HEK293 (cell line): Measurements from ENCODE around the gene ABHD17C.

Source experiments
- CTCF ChIA-PET: fragments of 350-600 bp; formaldehyde crosslinking; extraction: SDS; loops from one replicate; lab custom pipeline; 2021; ENCODE audit warnings: antibody characterized with exemption; lab: Yijun Ruan, JAX
- POLR2A ChIA-PET: fragments of 300-600 bp; formaldehyde crosslinking; extraction: SDS; loops from one replicate; lab custom pipeline; 2020; ENCODE audit warnings: antibody characterized with exemption, inconsistent platforms; lab: Yijun Ruan, JAX
- H3K27ac ChIP-seq: fragments of 200-500 bp; sonication (Bioruptor generic); 2 replicates; pipeline ENCODE4 v1.5.1; 2014; ENCODE audit warnings: low read depth, low read length, control low read depth, inconsistent platforms; ENCODE audit errors: extremely low read depth
- H3K36me3 ChIP-seq, 2 experiments: fragments of 200-500 bp in 1 of 2; sonication (Bioruptor generic) in 1 of 2; 1 replicate in 1 of 2; 2 replicates in 1 of 2; pipeline ENCODE4 v1.5.1; 2014 to 2017; ENCODE audit warnings: inconsistent platforms in 2 of 2, low read length in 2 of 2; ENCODE audit not compliant: control insufficient read depth in 2 of 2, insufficient read depth in 1 of 2
- H3K4me1 ChIP-seq: fragments of 200-500 bp; sonication (Bioruptor generic); 2 replicates; pipeline ENCODE4 v1.5.1; 2014; ENCODE audit warnings: mild to moderate bottlenecking, low read length, inconsistent platforms; ENCODE audit not compliant: control insufficient read depth, insufficient read depth
- H3K4me3 ChIP-seq: 2 replicates; pipeline ENCODE4 v1.5.1; 2011; ENCODE audit warnings: low read depth, mild to moderate bottlenecking, control low read depth, low read length, moderate library complexity
- H3K9me3 ChIP-seq: fragments of 200-500 bp; sonication (Bioruptor generic); 2 replicates; pipeline ENCODE4 v1.5.1; 2014; ENCODE audit warnings: low read depth, low read length, inconsistent platforms; ENCODE audit not compliant: control insufficient read depth, insufficient read depth
- ATF2 ChIP-seq: fragments of 450-650 bp; formaldehyde crosslinking; IDR thresholded peaks from 2 replicates; pipeline ENCODE4 v1.5.1; 2016; ENCODE audit warnings: missing biosample characterization, missing genetic modification characterization, low read depth
- GFI1B ChIP-seq: fragments of 450-650 bp; formaldehyde crosslinking; IDR thresholded peaks from 2 replicates; pipeline ENCODE4 v1.5.1; 2016; ENCODE audit warnings: missing biosample characterization, missing genetic modification characterization
- GLIS1 ChIP-seq: fragments of 450-650 bp; formaldehyde crosslinking; IDR thresholded peaks from 2 replicates; pipeline ENCODE4 v1.5.1; 2016; ENCODE audit warnings: missing biosample characterization, missing genetic modification characterization
- GLIS2 ChIP-seq: fragments of 450-650 bp; formaldehyde crosslinking; IDR thresholded peaks from 2 replicates; pipeline ENCODE4 v1.5.1; 2016; ENCODE audit warnings: missing biosample characterization, missing genetic modification characterization
- HOXC10 ChIP-seq: sonication (generic); formaldehyde crosslinking; IDR thresholded peaks from 2 replicates; pipeline ENCODE4 v1.8.1; 2023; ENCODE audit warnings: mild to moderate bottlenecking, missing genetic modification reagents
- IKZF3 ChIP-seq: fragments of 450-650 bp; IDR thresholded peaks from 2 replicates; pipeline ENCODE4 v1.5.0; 2018; ENCODE audit warnings: missing biosample characterization, mild to moderate bottlenecking, missing genetic modification characterization, moderate library complexity
- KLF17 ChIP-seq: fragments of 450-650 bp; formaldehyde crosslinking; IDR thresholded peaks from 2 replicates; pipeline ENCODE4 v1.5.1; 2016; ENCODE audit warnings: missing biosample characterization, missing genetic modification characterization
- MEIS1 ChIP-seq: sonication (generic); formaldehyde crosslinking; IDR thresholded peaks from 2 replicates; pipeline ENCODE4 v1.8.1; 2022; ENCODE audit warnings: missing genetic modification reagents, mild to moderate bottlenecking, borderline replicate concordance
- PBX3 ChIP-seq: sonication (generic); formaldehyde crosslinking; IDR thresholded peaks from 2 replicates; pipeline ENCODE4 v1.8.1; 2022; ENCODE audit warnings: mild to moderate bottlenecking, moderate library complexity, missing genetic modification reagents
- SCRT1 ChIP-seq: fragments of 450-650 bp; formaldehyde crosslinking; IDR thresholded peaks from 2 replicates; pipeline ENCODE4 v1.5.1; 2016; ENCODE audit warnings: missing biosample characterization, missing genetic modification characterization, borderline replicate concordance
- SCRT2 ChIP-seq: fragments of 450-650 bp; formaldehyde crosslinking; IDR thresholded peaks from 2 replicates; pipeline ENCODE4 v1.5.1; 2016; ENCODE audit warnings: missing biosample characterization, missing genetic modification characterization
- WT1 ChIP-seq: fragments of 450-650 bp; formaldehyde crosslinking; IDR thresholded peaks from 2 replicates; pipeline ENCODE4 v1.5.1; 2016; ENCODE audit warnings: missing biosample characterization, missing genetic modification characterization
- ZBTB1 ChIP-seq: fragments of 450-650 bp; formaldehyde crosslinking; IDR thresholded peaks from 2 replicates; pipeline ENCODE4 v1.5.1; 2016; ENCODE audit warnings: missing biosample characterization, missing genetic modification characterization
- ZBTB6 ChIP-seq: fragments of 450-650 bp; formaldehyde crosslinking; IDR thresholded peaks from 2 replicates; pipeline ENCODE4 v1.5.1; 2017; ENCODE audit warnings: missing biosample characterization, missing genetic modification characterization
- ZBTB8A ChIP-seq: fragments of 450-650 bp; formaldehyde crosslinking; IDR thresholded peaks from 2 replicates; pipeline ENCODE4 v1.5.1; 2016; ENCODE audit warnings: missing biosample characterization, missing genetic modification characterization
- ZNF248 ChIP-seq: fragments of 450-650 bp; formaldehyde crosslinking; IDR thresholded peaks from 2 replicates; pipeline ENCODE4 v1.5.1; 2017; ENCODE audit warnings: missing biosample characterization, missing genetic modification characterization
- ZNF302 ChIP-seq: fragments of 450-650 bp; formaldehyde crosslinking; IDR thresholded peaks from 2 replicates; pipeline ENCODE4 v1.5.1; 2016; ENCODE audit warnings: missing biosample characterization, missing genetic modification characterization, low read depth
- ZNF324 ChIP-seq: fragments of 450-650 bp; formaldehyde crosslinking; IDR thresholded peaks from 2 replicates; pipeline ENCODE4 v1.5.1; 2016; ENCODE audit warnings: missing biosample characterization, missing genetic modification characterization
- ZNF335 ChIP-seq: fragments of 450-650 bp; formaldehyde crosslinking; conservative IDR thresholded peaks from 2 replicates; pipeline ENCODE4 v1.5.1; 2016; ENCODE audit warnings: missing biosample characterization, missing genetic modification characterization
- ZNF341 ChIP-seq: fragments of 450-650 bp; formaldehyde crosslinking; IDR thresholded peaks from 2 replicates; pipeline ENCODE4; 2016; ENCODE audit warnings: low read depth, missing biosample characterization, missing genetic modification characterization
- ZNF423 ChIP-seq: fragments of 450-650 bp; formaldehyde crosslinking; IDR thresholded peaks from 2 replicates; pipeline ENCODE4 v1.5.1; 2016; ENCODE audit warnings: missing biosample characterization, missing genetic modification characterization
- ZNF501 ChIP-seq: fragments of 450-650 bp; formaldehyde crosslinking; IDR thresholded peaks from 2 replicates; pipeline ENCODE4 v1.5.1; 2016; ENCODE audit warnings: missing biosample characterization, missing genetic modification characterization
- ZNF600 ChIP-seq: fragments of 450-650 bp; formaldehyde crosslinking; IDR thresholded peaks from 2 replicates; pipeline ENCODE4 v1.5.1; 2016; ENCODE audit warnings: missing biosample characterization, missing genetic modification characterization
- ZNF704 ChIP-seq: fragments of 450-650 bp; formaldehyde crosslinking; IDR thresholded peaks from 2 replicates; pipeline ENCODE4 v1.5.1; 2016; ENCODE audit warnings: missing biosample characterization, missing genetic modification characterization
- ZSCAN18 ChIP-seq: fragments of 450-650 bp; formaldehyde crosslinking; IDR thresholded peaks from 2 replicates; pipeline ENCODE4 v1.5.1; 2016; ENCODE audit warnings: missing biosample characterization, missing genetic modification characterization
- ZSCAN5A ChIP-seq: fragments of 450-650 bp; formaldehyde crosslinking; IDR thresholded peaks from 2 replicates; pipeline ENCODE4 v1.5.1; 2016; ENCODE audit warnings: missing biosample characterization, missing genetic modification characterization

Gene ABHD17C

GRCh38 chr15:80778964-80779657 lies 84.0 kb downstream of the ABHD17C start, which contains the start of gene CEMIP (continued):
- TF ChIP-seq GLIS1 = peak; percentile 84
- TF ChIP-seq HOXC10 = no peak
- no peak for TF ChIP-seq ZNF501 (tag by site-specific recombination)
- TF ChIP-seq ZBTB8A (tag by site-specific recombination) = peak; percentile 87
- TF ChIP-seq WT1 (tag by site-specific recombination) = peak; percentile 19; the same call in 1 of the 2 replicates
- 0 out of 2 replicates have a peak, but pooled peaks have one; percentile 1 for TF ChIP-seq ZNF335 (tag by site-specific recombination)
- TF ChIP-seq ZNF704 (tag by site-specific recombination) = no peak
- TF ChIP-seq PBX3 (CRISPR knock-in tag) = no peak; the same call in 1 of the 2 replicates
- peak; percentile 70 for TF ChIP-seq KLF17 (tag by site-specific recombination)
- no peak for TF ChIP-seq ATF2 (tag by site-specific recombination)

GRCh38 chr15:80779658-80780415 lies 84.7 kb downstream of the ABHD17C start:
- CTCF ChIA-PET = interaction anchor here (0.5 to 6.6 kb wide), 82 partner anchors 7 to 984 kb away, joined by 3 to 203 read pairs (median 4); no protein-coding TSS in a partner anchor
- no peak overlapping the region for H3K27ac ChIP-seq
- H3K4me3 ChIP-seq = peak overlapping the region; percentile 51
- H3K36me3 ChIP-seq = no peaks in the 10 kb centered on the region
- H3K9me3 ChIP-seq = no peaks in the 10 kb centered on the region
- POLR2A ChIA-PET = interaction anchor here (0.5 to 2.1 kb wide), 6 partner anchors 175 to 509 kb away, joined by 3 to 8 read pairs (median 4); no protein-coding TSS in a partner anchor
- H3K4me1 ChIP-seq = peaks cover 15% of the 10 kb centered on the region
- TF ChIP-seq IKZF3 (tag by site-specific recombination) (peak; percentile 77), MEIS1 (peak; percentile 58; the same call in 1 of the 2 replicates), ZNF248 (tag by site-specific recombination) (no peak), ZBTB1 (tag by site-specific recombination) (no peak), ZSCAN18 (no peak), ZNF341 (peak; percentile 85), SCRT1 (tag by site-specific recombination) (peak; percentile 98), SCRT2 (tag by site-specific recombination) (peak; percentile 100), GFI1B (tag by site-specific recombination) (no peak), ZBTB6 (tag by site-specific recombination) (no peak), ZNF423 (tag by site-specific recombination) (0 out of 2 replicates have a peak, but pooled peaks have one; percentile 27), ZNF302 (tag by site-specific recombination) (no peak), GLIS2 (tag by site-specific recombination) (peak; percentile 61; the same call in 1 of the 2 replicates), ZSCAN5A (tag by site-specific recombination) (no peak), ZNF335 (tag by site-specific recombination) (peak; percentile 92), ZNF324 (tag by site-specific recombination) (no peak), ZNF600 (tag by site-specific recombination) (0 out of 2 replicates have a peak, but pooled peaks have one; percentile 38)
